AG10803 (cell line): ENCODE data around the gene BATF.

ENCODE experiments used
- DNase-seq: peaks from one replicate; pipeline ENCODE4 v3.0.0; 2010; ENCODE audit warnings: low read depth
- H3K4me3 ChIP-seq: 2 replicates; pipeline ENCODE4 v1.5.1; 2011; ENCODE audit warnings: mild to moderate bottlenecking, low read length, control low read depth
- CTCF ChIP-seq: conservative IDR thresholded peaks from 2 replicates; pipeline ENCODE4 v1.5.1; 2011; ENCODE audit warnings: mild to moderate bottlenecking, low read length, control low read depth, inconsistent platforms

The BATF gene

GRCh38 chr14:75549169-75549568 is 26.9 kb downstream of the BATF start:
- DNase-seq = no peak
- TF ChIP-seq CTCF = no peak
- H3K4me3 ChIP-seq = no peak overlapping the region

- H3K4me3 ChIP-seq = no peak overlapping the region
- no peak for TF ChIP-seq CTCF
- DNase-seq = no peak
Observed at GRCh38 chr14:75551021-75551420, 28.8 kb downstream of the BATF start.

GRCh38 chr14:75553157-75553556 is 30.9 kb downstream of the BATF start:
- H3K4me3 ChIP-seq = no peak overlapping the region
- DNase-seq = no peak
- TF ChIP-seq CTCF = no peak

GRCh38 chr14:75553761-75554364 is 31.6 kb downstream of the BATF start:
- TF ChIP-seq CTCF = no peak
- H3K4me3 ChIP-seq = no peak overlapping the region
- no peak for DNase-seq

- peak; percentile 11 for DNase-seq
- no peak for TF ChIP-seq CTCF
- no peak overlapping the region for H3K4me3 ChIP-seq
Observed at GRCh38 chr14:75554482-75554881, 32.2 kb downstream of the BATF start.

- H3K4me3 ChIP-seq = no peak overlapping the region
- no peak for TF ChIP-seq CTCF
- DNase-seq = no peak
Observed at GRCh38 chr14:75558440-75558839, 36.2 kb downstream of the BATF start.

GRCh38 chr14:75559045-75559444 is 36.8 kb downstream of the BATF start:
- DNase-seq = no peak
- no peak for TF ChIP-seq CTCF
- no peak overlapping the region for H3K4me3 ChIP-seq
